ENCODE results near the gene NCOA5.

NCOA5 gene

DNA sequence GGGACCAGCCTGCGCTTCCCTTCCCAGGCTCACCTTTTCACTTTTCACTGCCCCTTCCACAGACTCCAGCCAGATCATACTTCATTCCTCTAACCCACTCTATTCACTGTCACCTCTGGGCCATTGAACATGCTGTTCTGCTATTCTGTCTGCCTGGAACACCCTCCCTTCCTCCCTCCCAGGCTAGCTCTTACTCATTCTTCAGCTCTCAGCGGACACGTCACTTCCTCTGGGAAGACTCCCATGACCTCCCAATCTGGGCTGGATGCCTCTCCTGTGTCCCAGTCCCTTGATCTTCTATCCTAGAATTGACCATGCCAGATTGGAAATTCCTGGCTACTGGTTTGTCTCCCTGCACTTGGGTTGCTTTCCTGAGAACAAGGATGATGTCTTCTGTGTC lies 55.7 kb downstream of the NCOA5 start:
- no peak for DNase-seq

GRCh38 chr20:46031701-46032254 lies 58.0 kb downstream of the NCOA5 start:
- DNase-seq: no peak

DNA sequence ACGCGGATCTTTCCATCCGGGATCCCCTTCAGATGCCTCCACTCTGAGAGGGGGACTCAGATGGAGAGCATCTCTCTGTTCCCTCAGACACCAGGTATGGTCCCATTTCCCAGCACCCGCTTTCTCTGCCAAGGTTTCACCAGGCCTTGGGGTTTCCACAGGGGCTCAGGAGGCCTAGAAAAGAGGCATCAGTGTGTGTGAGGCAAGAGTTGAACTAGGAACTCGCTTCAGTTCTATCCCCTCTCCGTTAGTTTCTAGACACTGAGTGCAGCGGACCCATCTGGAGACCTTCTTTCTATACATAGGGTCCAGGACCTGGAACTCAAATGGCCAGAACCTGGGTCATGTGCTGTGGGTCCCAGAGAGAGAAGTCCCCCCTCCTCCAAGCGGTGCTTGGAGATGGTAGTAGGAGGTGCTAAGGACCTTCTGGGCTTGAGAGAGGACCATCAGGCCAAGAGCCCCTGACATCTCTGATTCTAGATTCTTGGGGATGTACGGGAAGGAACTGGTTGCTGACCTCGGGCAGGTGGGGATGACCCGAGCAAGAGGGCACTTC lies 58.7 kb downstream of the NCOA5 start:
- no peak for DNase-seq

DNA sequence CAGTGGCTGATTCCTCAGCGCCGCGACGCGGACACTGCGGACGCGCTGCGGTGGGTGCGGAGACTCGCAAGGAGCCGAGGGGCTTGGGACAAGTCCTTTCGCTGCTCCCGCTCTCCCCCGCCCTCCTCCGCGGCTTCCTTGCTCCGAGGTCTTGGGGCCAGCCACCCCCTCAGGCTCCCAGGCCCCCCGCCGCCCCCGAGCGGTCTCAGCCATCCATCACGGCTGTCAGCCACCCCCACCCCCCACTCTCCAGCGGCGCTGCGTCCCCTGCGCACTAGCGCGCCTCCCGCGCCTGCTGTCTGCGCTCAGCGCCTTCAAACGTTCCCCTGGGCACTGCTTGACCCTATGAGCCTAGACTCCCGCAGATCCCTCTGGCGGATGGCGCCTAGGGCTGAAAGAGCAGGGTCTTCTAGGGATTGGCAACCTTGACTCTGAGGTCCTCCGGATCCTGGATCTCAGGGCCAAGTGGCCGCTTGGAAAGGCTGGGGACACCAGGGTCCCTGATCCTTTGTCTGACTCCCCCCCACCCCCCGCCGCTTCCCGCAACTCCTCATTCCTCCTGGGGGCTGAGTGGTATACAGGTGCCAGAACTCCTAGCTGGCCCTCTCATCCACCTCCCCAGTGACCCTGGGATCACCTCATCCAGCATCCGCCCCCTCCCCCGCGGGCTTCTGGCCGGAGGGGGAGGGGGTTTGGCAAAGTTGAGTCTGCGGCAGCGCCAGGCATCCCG lies 59.3 kb downstream of the NCOA5 start:
- DNase-seq: no peak

- no peak for DNase-seq
Observed at GRCh38 chr20:46028772-46029371, 60.9 kb downstream of the NCOA5 start, which contains the start of gene SLC12A5. SLC12A5 (plus strand) TSS chr20:46029215; CDS start chr20:46029345, 130 bp downstream.

DNA sequence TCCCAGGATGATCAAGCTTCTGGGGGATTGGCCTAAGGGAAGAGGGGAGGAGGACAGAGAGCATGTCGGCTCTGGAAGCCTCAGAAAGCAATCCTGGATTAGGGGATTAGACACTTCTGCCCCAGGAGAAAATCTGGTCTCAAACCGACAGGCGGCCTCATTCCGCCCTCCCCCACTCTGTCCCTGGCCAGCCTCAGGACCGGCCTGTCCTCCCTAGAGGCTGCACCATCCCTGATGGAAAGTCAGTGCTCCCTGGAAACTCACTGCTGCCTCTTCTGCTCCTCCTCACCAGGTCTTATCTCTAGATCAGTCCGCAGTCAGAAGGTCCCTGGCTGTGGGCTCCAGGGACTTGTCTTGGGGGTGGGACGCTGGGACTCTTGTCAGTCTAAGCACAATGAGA lies 61.7 kb downstream of the NCOA5 start:
- DNase-seq: no peak

- peak; percentile 53 for DNase-seq
Observed at GRCh38 chr20:46027245-46027853, 62.4 kb downstream of the NCOA5 start.

- no peak for DNase-seq
Observed at GRCh38 chr20:46025376-46025783, 64.4 kb downstream of the NCOA5 start.

- DNase-seq: no peak
Observed at GRCh38 chr20:46023999-46024398, 65.8 kb downstream of the NCOA5 start.

DNA sequence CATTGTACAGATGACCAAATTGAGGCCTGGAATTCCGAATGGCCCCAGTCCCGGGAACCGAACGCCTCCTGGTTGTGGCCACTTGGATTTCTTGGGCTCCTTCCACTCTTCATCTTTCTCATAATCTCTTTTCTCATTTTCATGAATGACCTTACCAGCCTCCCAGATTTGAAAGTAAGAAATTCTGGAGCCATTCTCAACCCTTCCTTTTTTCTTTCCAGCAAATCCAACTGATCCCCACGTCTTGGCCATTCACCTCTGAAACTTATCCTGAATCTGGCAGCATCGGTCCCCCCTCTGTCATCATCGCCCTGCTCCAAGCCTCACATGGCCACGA lies 66.6 kb downstream of the NCOA5 start:
- DNase-seq: no peak

GRCh38 chr20:46022411-46023147 lies 67.2 kb downstream of the NCOA5 start:
- peak; percentile 60 for DNase-seq

DNA sequence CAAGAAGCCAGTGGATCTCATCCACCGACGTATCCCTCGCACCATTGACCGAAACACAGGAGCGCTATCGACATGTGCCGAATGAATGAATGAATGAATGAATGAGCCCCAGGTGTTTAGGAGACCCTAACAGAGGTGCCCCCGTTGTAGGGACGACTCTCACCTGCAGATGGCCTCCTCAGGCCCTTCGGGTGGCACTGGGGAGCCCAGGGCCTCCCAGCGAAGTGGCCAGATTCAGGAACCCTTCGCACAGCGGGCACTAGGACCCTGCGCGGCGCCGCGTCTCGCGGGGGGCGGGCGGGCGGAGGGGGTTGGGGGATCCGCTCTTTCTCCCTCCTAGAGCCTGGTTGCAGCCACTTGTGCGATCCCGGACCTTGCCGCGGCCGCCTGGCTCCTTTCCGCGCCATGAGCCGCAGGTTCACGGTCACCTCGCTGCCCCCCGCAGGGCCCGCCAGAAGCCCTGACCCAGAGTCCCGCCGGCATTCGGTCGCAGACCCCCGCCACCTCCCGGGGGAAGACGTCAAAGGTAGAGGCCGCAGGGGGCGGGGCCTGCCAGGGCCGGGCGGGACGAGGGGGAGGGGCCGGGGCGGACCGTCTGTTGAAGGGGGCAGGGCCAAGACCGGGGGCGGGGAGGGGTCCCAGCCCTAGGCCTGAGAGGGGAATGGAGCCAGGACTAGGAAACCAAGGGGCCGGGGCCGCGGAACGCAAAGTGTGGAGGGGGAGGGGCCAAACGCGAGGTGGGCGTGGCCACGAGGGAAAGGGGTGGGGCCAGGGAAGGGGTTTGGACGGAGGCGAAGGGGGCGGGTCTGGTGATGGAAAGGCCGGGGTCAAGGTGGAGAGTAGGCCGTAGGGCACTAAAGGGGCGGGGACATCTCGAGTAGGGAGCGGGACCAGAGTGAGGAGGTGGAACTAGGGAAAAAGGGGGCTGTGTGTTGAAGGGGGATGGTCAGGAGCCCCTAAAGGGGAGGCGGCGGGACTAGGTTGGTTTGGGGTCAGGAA lies 68.1 kb downstream of the NCOA5 start:
- no peak for DNase-seq

DNA sequence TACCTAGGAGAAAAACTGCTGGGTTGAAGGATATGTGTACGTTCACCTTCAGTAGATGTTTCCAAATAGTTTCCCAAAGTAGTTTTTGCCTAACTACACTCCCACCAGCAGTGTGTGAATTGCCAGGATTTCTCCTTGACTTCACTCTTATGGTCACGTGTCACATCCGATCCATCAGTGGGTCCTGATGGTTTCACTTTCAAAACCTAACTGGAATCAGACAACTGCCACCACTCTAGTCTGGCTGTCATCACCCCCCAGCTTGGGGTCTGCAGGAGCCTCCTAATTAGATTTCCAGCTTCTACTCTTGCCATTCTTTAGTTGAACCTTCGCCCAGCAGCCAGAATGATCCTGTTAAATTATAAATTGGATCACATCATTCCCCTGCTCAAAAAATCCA lies 69.2 kb downstream of the NCOA5 start:
- no peak for DNase-seq

DNA sequence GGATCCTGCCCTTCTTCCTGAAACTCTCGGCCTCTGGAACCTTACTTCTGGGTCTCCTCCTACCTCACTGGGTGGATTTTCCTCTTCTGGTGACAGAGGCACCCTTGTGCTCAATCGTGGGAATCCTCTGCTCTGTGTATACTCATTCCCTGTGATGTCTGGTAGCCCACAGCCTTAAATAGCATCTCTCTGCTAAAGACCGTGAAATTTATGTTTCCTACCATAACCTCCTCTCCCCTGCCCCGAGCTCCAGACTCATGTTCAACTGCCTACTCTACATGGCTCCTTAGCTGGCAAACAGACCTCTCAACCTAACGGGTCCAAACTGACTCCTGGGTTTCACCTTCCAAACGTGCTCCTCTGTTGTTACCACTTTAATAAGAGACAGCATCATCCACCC lies 71.2 kb downstream of the NCOA5 start:
- DNase-seq: no peak

DNA sequence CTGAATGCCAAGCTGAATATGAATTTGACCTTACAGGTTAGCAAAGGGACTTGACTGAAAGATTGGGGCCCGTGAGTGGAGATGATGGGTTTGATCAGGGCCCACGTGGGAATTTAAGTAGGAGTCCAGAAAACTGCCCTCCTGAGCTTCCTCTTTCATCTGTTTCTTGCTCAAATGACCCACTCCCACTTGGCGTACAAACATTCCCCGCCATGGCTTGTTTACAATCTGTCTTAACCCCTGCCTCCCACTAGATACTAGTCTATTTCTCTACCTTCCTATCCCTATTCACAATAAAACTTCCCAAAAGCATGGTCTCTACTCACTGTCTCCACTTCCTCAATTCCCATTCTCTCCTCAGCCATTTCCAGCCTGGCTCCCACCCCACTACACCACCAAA lies 71.7 kb downstream of the NCOA5 start:
- DNase-seq: no peak

GRCh38 chr20:46017272-46017671 lies 72.5 kb downstream of the NCOA5 start:
- no peak for DNase-seq

GRCh38 chr20:46014517-46015396 lies 75.0 kb downstream of the NCOA5 start:
- DNase-seq: no peak

DNA sequence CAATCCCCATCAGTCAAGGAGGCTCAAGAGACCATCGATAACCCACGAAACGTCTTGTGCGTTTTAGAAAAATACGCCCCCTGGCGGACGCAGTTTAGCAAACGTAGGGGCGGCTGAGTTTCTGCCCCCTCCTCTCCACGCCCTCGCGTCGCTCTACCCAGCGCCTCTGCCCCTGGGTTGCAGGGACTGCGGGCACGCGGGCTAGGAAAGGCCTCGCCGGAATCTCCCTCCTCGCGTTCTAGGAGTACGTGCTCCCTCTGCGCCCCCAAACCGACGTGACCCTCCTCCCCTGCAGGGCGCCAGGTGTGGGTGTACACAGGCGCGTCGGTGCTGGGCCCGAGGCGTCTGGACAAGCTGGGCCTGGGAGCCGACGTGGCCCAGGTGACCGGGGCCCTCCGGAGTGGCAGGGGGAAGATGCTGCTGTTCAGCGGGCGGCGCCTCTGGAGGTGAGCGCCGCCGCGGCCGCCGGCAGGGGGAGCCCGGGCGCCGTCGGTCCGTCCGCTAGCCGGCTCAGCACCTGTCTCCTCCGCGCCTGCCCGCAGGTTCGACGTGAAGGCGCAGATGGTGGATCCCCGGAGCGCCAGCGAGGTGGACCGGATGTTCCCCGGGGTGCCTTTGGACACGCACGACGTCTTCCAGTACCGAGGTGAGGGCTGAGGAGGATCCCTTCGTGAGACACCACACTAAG lies 75.8 kb downstream of the NCOA5 start:
- DNase-seq: peak; percentile 63

DNA sequence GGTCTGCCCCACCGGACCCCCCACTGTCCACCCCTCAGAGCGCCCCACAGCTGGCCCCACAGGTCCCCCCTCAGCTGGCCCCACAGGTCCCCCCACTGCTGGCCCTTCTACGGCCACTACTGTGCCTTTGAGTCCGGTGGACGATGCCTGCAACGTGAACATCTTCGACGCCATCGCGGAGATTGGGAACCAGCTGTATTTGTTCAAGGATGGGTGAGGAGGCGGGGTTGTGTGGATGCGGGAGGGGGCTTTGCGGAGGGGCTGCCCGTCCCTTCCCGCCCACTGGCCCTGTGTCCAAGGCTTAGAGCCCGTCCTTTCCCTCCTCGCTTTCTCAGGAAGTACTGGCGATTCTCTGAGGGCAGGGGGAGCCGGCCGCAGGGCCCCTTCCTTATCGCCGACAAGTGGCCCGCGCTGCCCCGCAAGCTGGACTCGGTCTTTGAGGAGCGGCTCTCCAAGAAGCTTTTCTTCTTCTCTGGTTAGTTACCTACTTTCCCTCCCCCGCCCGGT lies 76.4 kb downstream of the NCOA5 start:
- DNase-seq: no peak

- no peak for DNase-seq
Observed at GRCh38 chr20:46012921-46013320, 76.8 kb downstream of the NCOA5 start.

Measured in right forelimb (tissue), 1 donor.